Gastrocnemius medialis (tissue), 4 donors: ENCODE measurements around the gene CD33.

Experiments used
- CTCF ChIP-seq, 5 experiments: fragments of 450-650 bp in 3 of 5; fragments of 200-600 bp in 2 of 5; sonication (generic) in 2 of 5; IDR thresholded peaks in 4 of 5; conservative IDR thresholded peaks in 1 of 5; 1 replicate in 4 of 5; 2 replicates in 1 of 5; pipeline ENCODE4 v1.5.1; 2016 to 2019; ENCODE audit warnings: antibody characterized with exemption in 5 of 5, mild to moderate bottlenecking in 3 of 5, moderate library complexity in 3 of 5
- POLR2A ChIP-seq, 2 donors: fragments of 450-650 bp; IDR thresholded peaks; one replicate each; pipeline ENCODE4 v1.6.1; 2017; ENCODE audit warnings: antibody characterized with exemption in 2 of 2, mild to moderate bottlenecking in 2 of 2, moderate library complexity in 2 of 2

GRCh38 chr19:51188227-51188559 is 36.7 kb upstream of the CD33 start:
- TF ChIP-seq CTCF (IDR thresholded peaks at IDR 0.05 in 4 of 5, conservative IDR thresholded peaks at IDR 0.05 in 1 of 5) (no peak), POLR2A (IDR thresholded peaks at IDR 0.05) (no peak)
